ENCODE data around the gene KCNJ13. TPM values are rescaled to one million over a fixed set of nuclear protein-coding genes. Genes with fewer than 3 reads are reported as not detected.
"Not testable (repeated sequence)": the region's sequence is repeated elsewhere in the genome, so short reads cannot be mapped to it uniquely, and the experiment has no call there.

The KCNJ13 gene
- total RNA-seq, 2 donors from 2014 or later: not detected

GRCh38 chr2:232748038-232748437, 28.3 kb downstream of the KCNJ13 start:
- Mint-ChIP-seq H3K36me3 (peaks cover 21% of the 10 kb centered on the region), H3K27ac (peak overlapping the region; percentile 38 to 43), H3K27me3 (no peaks in the 10 kb centered on the region), H3K4me1 (ENCODE audit: low read depth in 2 of 2) (peaks cover 16 to 30% of the 10 kb centered on the region in 2 donors), H3K4me3 (no peak overlapping the region), H3K9me3 (no peaks in the 10 kb centered on the region)
- DNase-seq (ENCODE audit: low spot score) (no peak), ATAC-seq (peak in 1 of 2 donors; percentile 53)

- Mint-ChIP-seq H3K36me3 (peaks cover 16% of the 10 kb centered on the region), H3K27me3 (no peaks in the 10 kb centered on the region), H3K4me1 (ENCODE audit: low read depth in 2 of 2) (peaks cover 32% of the 10 kb centered on the region in 2 donors), H3K4me3 (no peak overlapping the region), H3K27ac (no peak overlapping the region), H3K9me3 (no peaks in the 10 kb centered on the region)
- ATAC-seq (no peak), DNase-seq (ENCODE audit: low spot score) (no peak)
Measured at GRCh38 chr2:232744963-232745362, 31.4 kb downstream of the KCNJ13 start.

- H3K4me1 Mint-ChIP-seq (ENCODE audit: low read depth in 2 of 2): peaks cover 11 to 23% of the 10 kb centered on the region in 2 donors
- H3K4me3 Mint-ChIP-seq: no peak overlapping the region
- no peaks in the 10 kb centered on the region for H3K9me3 Mint-ChIP-seq
Measured at GRCh38 chr2:232741972-232742371, 34.4 kb downstream of the KCNJ13 start.

GRCh38 chr2:232741294-232741693, 35.1 kb downstream of the KCNJ13 start:
- H3K36me3 Mint-ChIP-seq: peaks cover 6% of the 10 kb centered on the region
- H3K27ac Mint-ChIP-seq: peak overlapping the region in 1 of 2 donors; percentile 70
- no peaks in the 10 kb centered on the region for H3K9me3 Mint-ChIP-seq
- no peaks in the 10 kb centered on the region for H3K27me3 Mint-ChIP-seq
- H3K4me1 Mint-ChIP-seq (ENCODE audit: low read depth in 2 of 2): peaks cover 11 to 23% of the 10 kb centered on the region in 2 donors
- no peak for ATAC-seq
- no peak for DNase-seq (ENCODE audit: low spot score)
- no peak overlapping the region for H3K4me3 Mint-ChIP-seq

More at GRCh38 chr2:232741972-232742371, 34.4 kb downstream of the KCNJ13 start:
- DNase-seq (ENCODE audit: low spot score) (no peak), ATAC-seq (no peak)
- Mint-ChIP-seq H3K27me3 (no peaks in the 10 kb centered on the region), H3K36me3 (peaks cover 6% of the 10 kb centered on the region), H3K27ac (peak overlapping the region in 1 of 2 donors; percentile 70)

GRCh38 chr2:232731470-232731869, 44.9 kb downstream of the KCNJ13 start:
- ATAC-seq (no peak), DNase-seq (ENCODE audit: low spot score) (no peak)
- H3K27me3 Mint-ChIP-seq: no peaks in the 10 kb centered on the region
- no peak overlapping the region for H3K4me3 Mint-ChIP-seq
- peaks cover 17% of the 10 kb centered on the region for H3K36me3 Mint-ChIP-seq
- H3K9me3 Mint-ChIP-seq: no peaks in the 10 kb centered on the region
- no peak overlapping the region for H3K27ac Mint-ChIP-seq
- H3K4me1 Mint-ChIP-seq (ENCODE audit: low read depth in 2 of 2): peaks cover 14 to 24% of the 10 kb centered on the region in 2 donors

- H3K36me3 Mint-ChIP-seq: peaks cover 26% of the 10 kb centered on the region
- ATAC-seq (no peak), DNase-seq (ENCODE audit: low spot score) (no peak)
- H3K27ac Mint-ChIP-seq: peak overlapping the region in 1 of 2 donors; percentile 36
- no peaks in the 10 kb centered on the region for H3K27me3 Mint-ChIP-seq
- no peaks in the 10 kb centered on the region for H3K9me3 Mint-ChIP-seq
- peaks cover 20 to 30% of the 10 kb centered on the region in 2 donors for H3K4me1 Mint-ChIP-seq (ENCODE audit: low read depth in 2 of 2)
- H3K4me3 Mint-ChIP-seq: no peak overlapping the region
Measured at GRCh38 chr2:232728785-232729184, 47.6 kb downstream of the KCNJ13 start.

- peaks cover 35% of the 10 kb centered on the region for H3K36me3 Mint-ChIP-seq
Measured at GRCh38 chr2:232723027-232723426, 53.3 kb downstream of the KCNJ13 start.

GRCh38 chr2:232721882-232722281, 54.5 kb downstream of the KCNJ13 start:
- H3K4me1 Mint-ChIP-seq (ENCODE audit: low read depth in 2 of 2): peaks cover 38 to 45% of the 10 kb centered on the region in 2 donors
- H3K4me3 Mint-ChIP-seq: peak overlapping the region; percentile 78

More at GRCh38 chr2:232723027-232723426, 53.3 kb downstream of the KCNJ13 start:
- Mint-ChIP-seq H3K4me1 (ENCODE audit: low read depth in 2 of 2) (peaks cover 45 to 50% of the 10 kb centered on the region in 2 donors), H3K9me3 (no peaks in the 10 kb centered on the region), H3K27me3 (no peaks in the 10 kb centered on the region), H3K27ac (peak overlapping the region; percentile 84 to 88), H3K4me3 (peak overlapping the region; percentile 78)
- DNase-seq (ENCODE audit: low spot score): no peak
- ATAC-seq: no peak

GRCh38 chr2:232721261-232721660, 55.1 kb downstream of the KCNJ13 start:
- peaks cover 27% of the 10 kb centered on the region for H3K36me3 Mint-ChIP-seq
- H3K4me1 Mint-ChIP-seq (ENCODE audit: low read depth in 2 of 2): peaks cover 38 to 45% of the 10 kb centered on the region in 2 donors
- H3K9me3 Mint-ChIP-seq: no peaks in the 10 kb centered on the region
- DNase-seq (ENCODE audit: low spot score) (no peak), ATAC-seq (peak in 1 of 2 donors; percentile 21)
- peak overlapping the region; percentile 84 to 88 for H3K27ac Mint-ChIP-seq
- H3K27me3 Mint-ChIP-seq: no peaks in the 10 kb centered on the region
- peak overlapping the region; percentile 78 for H3K4me3 Mint-ChIP-seq

More at GRCh38 chr2:232721882-232722281, 54.5 kb downstream of the KCNJ13 start:
- H3K9me3 Mint-ChIP-seq: no peaks in the 10 kb centered on the region
- H3K27me3 Mint-ChIP-seq: no peaks in the 10 kb centered on the region
- ATAC-seq (peak; percentile 91 to 94), DNase-seq (ENCODE audit: low spot score) (peak; percentile 63)
- peak overlapping the region; percentile 84 to 88 for H3K27ac Mint-ChIP-seq
- H3K36me3 Mint-ChIP-seq: peaks cover 27% of the 10 kb centered on the region

- H3K9me3 Mint-ChIP-seq; DNase-seq (ENCODE audit: low spot score); H3K4me3 Mint-ChIP-seq; H3K27me3 Mint-ChIP-seq; ATAC-seq: not testable (repeated sequence)
- Mint-ChIP-seq H3K27ac (peak overlapping the region in 1 of 2 donors; percentile 88), H3K4me1 (ENCODE audit: low read depth in 2 of 2) (peaks cover 40 to 42% of the 10 kb centered on the region in 2 donors), H3K36me3 (peaks cover 19% of the 10 kb centered on the region)
Measured at GRCh38 chr2:232720056-232720455, 56.3 kb downstream of the KCNJ13 start.

Other genes with a start within 250 kb of the KCNJ13 start
- gene CHRNG, start 236.9 kb downstream of the KCNJ13 start, total RNA-seq: not detected
- gene TIGD1, start 226.0 kb downstream of the KCNJ13 start, total RNA-seq: 1 to 10 TPM; 3.2 to 9.4 TPM
- 10 to 100 TPM; 65.6 to 79.2 TPM for gene EIF4E2, start 225.9 kb downstream of the KCNJ13 start, total RNA-seq
- under 1 TPM in 1 of 2 donors, not detected in 1; 0.24 TPM for gene EFHD1, start 143.0 kb downstream of the KCNJ13 start, total RNA-seq
- gene GIGYF2, start 79.2 kb downstream of the KCNJ13 start, total RNA-seq: 100 to 1,000 TPM in 1 of 2 donors, 10 to 100 TPM in 1; 91.5 to 101 TPM
- gene SNORC, start 93.7 kb upstream of the KCNJ13 start, total RNA-seq: 1 to 10 TPM; 1.5 TPM
- gene NGEF, start 236.7 kb upstream of the KCNJ13 start, total RNA-seq: not detected